ENCODE data around the gene GPC6.

GPC6 gene

GRCh38 chr13:93800342-93800741 is 573.7 kb downstream of the GPC6 start:
- TF ChIP-seq, protein P1, sequence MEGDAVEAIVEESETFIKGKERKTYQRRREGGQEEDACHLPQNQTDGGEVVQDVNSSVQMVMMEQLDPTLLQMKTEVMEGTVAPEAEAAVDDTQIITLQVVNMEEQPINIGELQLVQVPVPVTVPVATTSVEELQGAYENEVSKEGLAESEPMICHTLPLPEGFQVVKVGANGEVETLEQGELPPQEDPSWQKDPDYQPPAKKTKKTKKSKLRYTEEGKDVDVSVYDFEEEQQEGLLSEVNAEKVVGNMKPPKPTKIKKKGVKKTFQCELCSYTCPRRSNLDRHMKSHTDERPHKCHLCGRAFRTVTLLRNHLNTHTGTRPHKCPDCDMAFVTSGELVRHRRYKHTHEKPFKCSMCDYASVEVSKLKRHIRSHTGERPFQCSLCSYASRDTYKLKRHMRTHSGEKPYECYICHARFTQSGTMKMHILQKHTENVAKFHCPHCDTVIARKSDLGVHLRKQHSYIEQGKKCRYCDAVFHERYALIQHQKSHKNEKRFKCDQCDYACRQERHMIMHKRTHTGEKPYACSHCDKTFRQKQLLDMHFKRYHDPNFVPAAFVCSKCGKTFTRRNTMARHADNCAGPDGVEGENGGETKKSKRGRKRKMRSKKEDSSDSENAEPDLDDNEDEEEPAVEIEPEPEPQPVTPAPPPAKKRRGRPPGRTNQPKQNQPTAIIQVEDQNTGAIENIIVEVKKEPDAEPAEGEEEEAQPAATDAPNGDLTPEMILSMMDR (conservative IDR thresholded peaks at IDR 0.05; ENCODE audit: low read depth, low read length): no peak
- DNase-seq (ENCODE audit: low read depth): no peak
- no peak overlapping the region for H3K4me3 ChIP-seq (ENCODE audit: low read depth, low read length)

DNA sequence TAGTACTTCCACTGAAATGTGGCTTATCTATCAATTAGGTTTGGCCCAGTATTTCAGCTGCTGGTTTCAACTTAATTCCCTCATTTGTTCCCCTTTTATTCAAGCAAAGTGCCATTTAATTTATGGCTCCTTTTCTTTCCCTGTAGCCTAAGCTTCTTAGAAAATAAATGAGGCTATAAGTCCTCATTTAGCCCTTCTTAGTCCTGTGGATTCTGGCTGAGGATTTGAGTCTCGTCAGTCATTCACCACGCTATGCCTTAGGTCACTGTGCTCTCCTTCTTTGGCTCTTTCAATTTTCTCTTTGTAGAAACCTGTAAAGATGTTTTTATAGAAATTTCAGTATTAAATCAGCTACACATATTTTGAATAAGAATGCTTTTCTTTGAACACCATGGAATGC is 579.1 kb downstream of the GPC6 start:
- TF ChIP-seq, protein P1 (conservative IDR thresholded peaks at IDR 0.05; ENCODE audit: low read depth, low read length): no peak
- no peak overlapping the region for H3K4me3 ChIP-seq (ENCODE audit: low read depth, low read length)
- DNase-seq (ENCODE audit: low read depth): no peak

GRCh38 chr13:93806861-93807260 is 580.3 kb downstream of the GPC6 start:
- no peak overlapping the region for H3K4me3 ChIP-seq (ENCODE audit: low read depth, low read length)
- DNase-seq (ENCODE audit: low read depth): no peak
- TF ChIP-seq, protein P1 (conservative IDR thresholded peaks at IDR 0.05; ENCODE audit: low read depth, low read length): no peak

DNA sequence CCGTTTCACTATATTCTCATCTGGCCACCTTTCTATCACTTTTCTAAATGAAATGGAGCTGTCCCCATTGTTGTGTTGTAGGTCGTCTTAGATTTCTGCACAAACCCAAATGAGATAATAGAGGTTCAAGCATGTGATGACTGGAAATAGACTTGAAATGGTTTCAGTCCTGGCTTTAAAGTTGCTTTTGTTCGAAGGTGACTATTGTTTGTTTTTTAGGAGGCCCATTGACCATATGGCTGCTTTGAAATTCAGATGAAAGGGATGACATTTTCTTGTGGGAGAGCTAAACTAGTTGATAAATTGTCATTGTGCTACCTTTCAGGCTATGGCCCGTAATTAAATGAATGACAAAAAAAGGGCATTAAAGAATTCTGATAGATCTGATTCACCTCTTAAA is 583.7 kb downstream of the GPC6 start:
- DNase-seq (ENCODE audit: low read depth): no peak
- TF ChIP-seq, protein P1 (conservative IDR thresholded peaks at IDR 0.05; ENCODE audit: low read depth, low read length): no peak

DNA sequence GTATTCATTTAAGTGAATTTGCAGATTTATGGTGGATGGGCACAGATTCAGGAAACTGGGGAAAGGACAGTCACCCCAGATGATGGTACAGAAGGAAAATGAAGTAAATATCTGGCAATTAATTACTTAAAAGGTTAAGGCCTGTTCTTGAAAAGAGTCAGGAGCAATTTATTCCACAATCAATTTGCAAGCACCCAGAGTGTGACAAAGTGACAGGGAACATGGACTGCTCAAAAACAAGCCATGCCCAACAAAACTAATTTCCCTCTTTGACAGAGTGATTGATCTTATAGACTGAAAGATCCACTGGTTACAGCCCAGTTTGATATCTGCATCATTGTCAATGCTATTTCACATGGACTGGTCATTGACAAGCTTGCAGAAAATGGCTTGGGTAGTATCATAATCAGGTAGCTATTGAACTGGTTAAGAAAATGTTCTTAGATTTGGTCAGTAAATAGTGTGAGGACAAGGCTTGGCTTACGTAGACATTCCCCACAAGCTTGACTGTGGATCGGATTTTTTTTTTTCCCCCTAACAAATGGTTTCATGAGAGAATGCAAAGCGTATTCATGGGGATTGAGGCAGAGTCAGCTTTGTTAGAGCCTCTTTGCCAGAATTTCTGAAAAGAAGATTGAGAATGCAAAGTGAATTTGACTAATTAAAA is 584.6 kb downstream of the GPC6 start:
- TF ChIP-seq, protein P1 (conservative IDR thresholded peaks at IDR 0.05; ENCODE audit: low read depth, low read length): no peak
- H3K4me3 ChIP-seq (ENCODE audit: low read depth, low read length): no peak overlapping the region

More for the DNA sequence above, 583.7 kb downstream of the GPC6 start:
- no peak overlapping the region for H3K4me3 ChIP-seq (ENCODE audit: low read depth, low read length)

GRCh38 chr13:93811738-93812112 is 585.1 kb downstream of the GPC6 start:
- TF ChIP-seq, protein P1 (conservative IDR thresholded peaks at IDR 0.05; ENCODE audit: low read depth, low read length): no peak
- DNase-seq (ENCODE audit: low read depth): no peak
- H3K4me3 ChIP-seq (ENCODE audit: low read depth, low read length): no peak overlapping the region

More for the DNA sequence above, 584.6 kb downstream of the GPC6 start:
- DNase-seq (ENCODE audit: low read depth): no peak

DNA sequence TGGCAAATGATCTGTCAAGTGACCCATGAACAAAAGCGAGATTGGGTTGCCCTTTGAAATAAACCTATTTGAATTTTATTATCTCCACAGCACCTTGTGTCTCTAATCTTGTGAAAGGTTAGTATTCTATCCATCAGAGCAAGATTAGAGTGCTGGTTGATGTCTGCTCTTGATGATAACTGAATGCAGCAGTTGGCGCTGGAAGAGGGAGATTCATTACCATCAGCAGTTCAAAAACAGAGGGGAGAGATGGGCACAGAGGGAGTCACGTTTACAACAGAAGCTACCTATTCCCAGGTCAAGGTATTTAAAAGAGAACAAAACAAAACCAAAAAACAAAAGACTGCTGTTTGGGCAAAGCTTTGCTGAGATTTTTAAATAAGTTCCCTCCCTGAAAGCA is 588.1 kb downstream of the GPC6 start:
- H3K4me3 ChIP-seq (ENCODE audit: low read depth, low read length): no peak overlapping the region
- TF ChIP-seq, protein P1 (conservative IDR thresholded peaks at IDR 0.05; ENCODE audit: low read depth, low read length): no peak
- no peak for DNase-seq (ENCODE audit: low read depth)

All from choroid plexus epithelial cell (primary cell).